HG03095 (cell line): ENCODE measurements around the gene KCNT2.

ENCODE experiments used
- ATAC-seq: cut with Tn5 transposase; IDR thresholded peaks from one replicate; pipeline ENCODE4 v1.9.1; 2021; ENCODE audit warnings: moderate library complexity; ENCODE audit not compliant: unreplicated experiment

Gene KCNT2

GRCh38 chr1:196214866-196215265 is 393.4 kb downstream of the KCNT2 start:
- ATAC-seq, result no peak

- no peak for ATAC-seq
These were observed 398.3 kb downstream of the KCNT2 start for GRCh38 chr1:196209983-196210382.

- no peak for ATAC-seq
These were observed 399.0 kb downstream of the KCNT2 start for GRCh38 chr1:196209265-196209664.

GRCh38 chr1:196207612-196208217 is 400.5 kb downstream of the KCNT2 start:
- no peak for ATAC-seq

- no peak for ATAC-seq
These were observed 402.4 kb downstream of the KCNT2 start for GRCh38 chr1:196205882-196206281.

- ATAC-seq, result no peak
These were observed 411.8 kb downstream of the KCNT2 start for GRCh38 chr1:196196486-196196885.

GRCh38 chr1:196193896-196194559 is 414.2 kb downstream of the KCNT2 start:
- no peak for ATAC-seq

GRCh38 chr1:196183941-196184340 is 424.3 kb downstream of the KCNT2 start:
- ATAC-seq, result no peak

- no peak for ATAC-seq
These were observed 426.7 kb downstream of the KCNT2 start for GRCh38 chr1:196181594-196181878.

GRCh38 chr1:196180847-196181593 is 427.2 kb downstream of the KCNT2 start:
- ATAC-seq, result no peak

- no peak for ATAC-seq
These were observed 430.1 kb downstream of the KCNT2 start for GRCh38 chr1:196178083-196178635.
